HCT116 (cell line): ENCODE results near the gene COL16A1. TPM values are rescaled to one million over a fixed set of nuclear protein-coding genes. Genes with fewer than 3 reads are reported as not detected.
A peak's percentile ranks its signal among the peaks of the same experiment; 100 is the strongest.

Experiments
- ATAC-seq: fragments of 200-7000 bp; cut with Tn5 transposase; 2 replicates; pipeline ENCODE4 v1.9.1; 2020; ENCODE audit warnings: mild to moderate bottlenecking, moderate library complexity
- BruUV-seq: library from RNA; stranded (reverse); fragments of 400-500 nt; replicated peaks from 2 replicates; lab custom pipeline; 2021; lab: Mats Ljungman, UMichigan
- CTCF ChIA-PET: fragments of 300-600 bp; sonication (Branson Sonifier 250); formaldehyde crosslinking; loops from one replicate; lab custom pipeline; 2021; ENCODE audit warnings: antibody characterized with exemption; lab: Charles Lee
- POLR2A ChIA-PET: fragments of 300-600, 350-600 bp; sonication (Branson Sonifier 250); formaldehyde crosslinking; loops from one replicate; lab custom pipeline; 2021; ENCODE audit warnings: antibody characterized with exemption; lab: Charles Lee
- RAD21 ChIA-PET, 2 experiments: fragments of 300-600 bp; sonication (Branson Sonifier 250); formaldehyde crosslinking; loops; one replicate each; lab custom pipeline; 2023; ENCODE audit warnings: low total read pairs in 2 of 2; ENCODE audit not compliant: uncharacterized antibody in 2 of 2, unreplicated experiment in 2 of 2, low non-redundant PET in 1 of 2; lab: Charles Lee
- DNase-seq: peaks from one replicate; pipeline ENCODE4 v3.0.0-alpha.2; 2010; ENCODE audit warnings: low read depth, low spot score
- H2AFZ ChIP-seq: fragments of 200-600 bp; shearing (Covaris generic), sonication (generic); 2 replicates; pipeline ENCODE4 v1.6.1; 2017; ENCODE audit warnings: low read depth, mixed run types, mixed read lengths, antibody characterized with exemption, low read length; ENCODE audit not compliant: poor library complexity, severe bottlenecking
- H3K27ac ChIP-seq: 2 replicates; pipeline ENCODE4 v1.5.1; 2012; ENCODE audit warnings: low read depth, low read length
- H3K27me3 ChIP-seq: fragments of 200-600 bp; sonication (generic); 2 replicates; pipeline ENCODE4 v1.6.1; 2016; ENCODE audit warnings: mixed run types, low read length, mixed read lengths; ENCODE audit not compliant: insufficient read depth
- H3K36me3 ChIP-seq, 2 experiments: fragments of 200-500 bp in 1 of 2; fragments of 200-600 bp in 1 of 2; sonication (Bioruptor generic) in 1 of 2; sonication (generic) in 1 of 2; 2 replicates each; pipeline versions ENCODE4 v1.5.1 to v1.6.1; 2014 to 2016; ENCODE audit warnings: low read length in 2 of 2, inconsistent platforms in 1 of 2, mixed read lengths in 1 of 2, mixed run types in 1 of 2; ENCODE audit not compliant: insufficient read depth in 2 of 2, control insufficient read depth in 1 of 2
- H3K4me1 ChIP-seq, 2 experiments: fragments of 200-600 bp in 1 of 2; sonication (generic) in 1 of 2; 2 replicates each; pipeline versions ENCODE4 v1.5.1 to v1.6.1; 2012 to 2017; ENCODE audit warnings: low read length in 2 of 2, inconsistent platforms in 1 of 2, mild to moderate bottlenecking in 1 of 2, mixed read lengths in 1 of 2, mixed run types in 1 of 2, moderate library complexity in 1 of 2; ENCODE audit not compliant: insufficient read depth in 2 of 2, control insufficient read depth in 1 of 2
- H3K4me2 ChIP-seq: fragments of 200-600 bp; sonication (generic); 2 replicates; pipeline ENCODE4 v1.6.1; 2017; ENCODE audit warnings: mixed run types, low read length, mixed read lengths
- H3K4me3 ChIP-seq, 2 experiments: fragments of 200-600 bp in 1 of 2; sonication (generic) in 1 of 2; replicated peaks in 1 of 2; 2 replicates each; pipeline ENCODE4 v1.5.1; 2011 to 2016; ENCODE audit warnings: low read length in 2 of 2, control low read depth in 1 of 2, low read depth in 1 of 2, mild to moderate bottlenecking in 1 of 2, mixed read lengths in 1 of 2, mixed run types in 1 of 2
- H3K79me2 ChIP-seq: fragments of 200-600 bp; sonication (generic); 2 replicates; pipeline ENCODE4 v1.6.1; 2017; ENCODE audit warnings: mild to moderate bottlenecking, mixed run types, low read length, moderate library complexity, mixed read lengths; ENCODE audit not compliant: insufficient read depth
- H3K9ac ChIP-seq: fragments of 200-600 bp; sonication (generic); 2 replicates; pipeline ENCODE4 v1.6.1; 2016; ENCODE audit warnings: low read length, mixed read lengths
- H3K9me2 ChIP-seq: fragments of 200-600 bp; sonication (generic), shearing (Covaris generic); 2 replicates; pipeline ENCODE4 v1.6.1; 2017; ENCODE audit warnings: mixed run types, mild to moderate bottlenecking, moderate library complexity; ENCODE audit not compliant: insufficient read depth
- H3K9me3 ChIP-seq, 2 experiments: fragments of 200-500 bp in 1 of 2; fragments of 200-600 bp in 1 of 2; sonication (Bioruptor generic) in 1 of 2; sonication (generic) in 1 of 2; 2 replicates each; pipeline ENCODE4 v1.6.1; 2014 to 2017; ENCODE audit warnings: low read length in 2 of 2, mixed read lengths in 2 of 2, inconsistent platforms in 1 of 2, low read depth in 1 of 2, mild to moderate bottlenecking in 1 of 2, mixed run types in 1 of 2, moderate library complexity in 1 of 2; ENCODE audit not compliant: control insufficient read depth in 1 of 2, insufficient read depth in 1 of 2
- H4K20me1 ChIP-seq: fragments of 200-600 bp; sonication (generic), shearing (Covaris generic); 2 replicates; pipeline ENCODE4 v1.6.1; 2017; ENCODE audit warnings: mixed run types, mild to moderate bottlenecking, moderate library complexity; ENCODE audit not compliant: insufficient read depth
- EGR1 ChIP-seq: IDR thresholded peaks from 2 replicates; pipeline ENCODE4 v1.6.1; 2012; ENCODE audit warnings: low read depth
- ELF1 ChIP-seq: IDR thresholded peaks from 2 replicates; pipeline ENCODE4 v1.6.1; 2012; ENCODE audit warnings: low read depth, borderline replicate concordance
- SIN3A ChIP-seq: IDR thresholded peaks from 2 replicates; pipeline ENCODE4 v1.6.1; 2012; ENCODE audit warnings: low read depth
- SP1 ChIP-seq: IDR thresholded peaks from 2 replicates; pipeline ENCODE4 v1.6.1; 2012; ENCODE audit warnings: low read depth
- YY1 ChIP-seq: IDR thresholded peaks from 2 replicates; pipeline ENCODE4 v1.6.1; 2011; ENCODE audit warnings: low read length, low read depth, moderate library complexity, mild to moderate bottlenecking; ENCODE audit not compliant: insufficient replicate concordance; ENCODE audit errors: extremely low read depth
- ZFX ChIP-seq: fragments of 450-650 bp; IDR thresholded peaks from 2 replicates; pipeline ENCODE4 v1.6.1; 2017
- ZNF274 ChIP-seq: fragments of 200-500 bp; sonication (Bioruptor generic); IDR thresholded peaks from 2 replicates; pipeline ENCODE4 v1.6.1; 2014; ENCODE audit warnings: mild to moderate bottlenecking, low read depth, low read length, inconsistent platforms
- intact Hi-C: fragments of 100-400 bp; cut with micrococcal nuclease; formaldehyde crosslinking; loops from 2 replicates; pipeline ENCODE4 v1.10.0; 2022
- total RNA-seq: library from RNA; stranded (reverse); gene quantifications from one replicate; pipeline ENCODE4 v1.2.1, GENCODE V29; 2021; ENCODE audit not compliant: unreplicated experiment
- TF ChIP-seq, protein P1 (sequence below), 3 experiments: fragments of 200-600 bp in 1 of 3; sonication (generic) in 1 of 3; IDR thresholded peaks in 2 of 3; conservative IDR thresholded peaks in 1 of 3; 2 replicates each; pipeline ENCODE4 v1.5.1; 2012 to 2017; ENCODE audit warnings: low read depth in 2 of 3, low read length in 2 of 3, antibody characterized with exemption in 1 of 3, borderline replicate concordance in 1 of 3, control low read depth in 1 of 3, mild to moderate bottlenecking in 1 of 3, mixed read lengths in 1 of 3, mixed run types in 1 of 3, moderate library complexity in 1 of 3; ENCODE audit not compliant: insufficient read depth in 1 of 3
- TF ChIP-seq, protein P2 (sequence below): IDR thresholded peaks from 2 replicates; pipeline ENCODE4 v1.6.1; 2012

COL16A1 gene
- total RNA-seq, 1 experiment from 2014 or later: 2.2 TPM

DNA sequence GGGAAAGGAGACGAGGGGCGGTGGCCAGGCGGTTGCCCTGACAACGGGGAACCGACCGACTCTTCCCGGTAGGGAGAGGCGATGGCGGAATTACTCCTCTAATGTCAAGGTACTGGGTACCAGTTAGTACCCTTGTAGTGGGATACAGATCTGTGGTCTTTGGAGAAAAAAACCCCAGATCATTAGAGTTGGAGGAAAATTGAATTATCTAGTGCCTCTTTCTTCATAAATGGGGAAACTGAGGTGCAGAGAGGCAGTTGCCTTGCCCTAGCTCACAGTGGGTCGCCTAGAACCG is 58.6 kb downstream of the COL16A1 start:
- no peaks in the 10 kb centered on the region for H3K27me3 ChIP-seq
- H2AFZ ChIP-seq: no peak overlapping the region
- RAD21 ChIA-PET: interaction anchor here in 1 of 2 experiments (0.6 to 1.0 kb wide), 2 partner anchors 70 to 474 kb away, joined by 3 to 6 read pairs; no protein-coding TSS in a partner anchor
- H3K4me2 ChIP-seq: peak overlapping the region; percentile 83
- POLR2A ChIA-PET: interaction anchor here (0.6 to 1.2 kb wide), 5 partner anchors 12 to 144 kb away, joined by 3 to 9 read pairs (median 5); no protein-coding TSS in a partner anchor
- intact Hi-C loops: no loop called here
- H3K9me2 ChIP-seq: no peaks in the 10 kb centered on the region
- H3K9me3 ChIP-seq: no peaks in the 10 kb centered on the region
- H3K36me3 ChIP-seq: no peaks in the 10 kb centered on the region
- peaks cover 34% of the 10 kb centered on the region for H3K79me2 ChIP-seq
- H3K27ac ChIP-seq: peak overlapping the region; percentile 92
- CTCF ChIA-PET: interaction anchor here (0.8 to 1.7 kb wide), 5 partner anchors 12 to 170 kb away, joined by 3 to 6 read pairs (median 5); partner anchors contain the start of gene SPOCD1
- TSS peak; percentile 63 for BruUV-seq
- H3K4me3 ChIP-seq: peak overlapping the region; percentile 80 to 96
- TF ChIP-seq EGR1 (no peak), ZFX (no peak), SP1 (no peak), ELF1 (no peak), SIN3A (no peak), YY1 (no peak), ZNF274 (no peak)
- TF ChIP-seq, protein P1, sequence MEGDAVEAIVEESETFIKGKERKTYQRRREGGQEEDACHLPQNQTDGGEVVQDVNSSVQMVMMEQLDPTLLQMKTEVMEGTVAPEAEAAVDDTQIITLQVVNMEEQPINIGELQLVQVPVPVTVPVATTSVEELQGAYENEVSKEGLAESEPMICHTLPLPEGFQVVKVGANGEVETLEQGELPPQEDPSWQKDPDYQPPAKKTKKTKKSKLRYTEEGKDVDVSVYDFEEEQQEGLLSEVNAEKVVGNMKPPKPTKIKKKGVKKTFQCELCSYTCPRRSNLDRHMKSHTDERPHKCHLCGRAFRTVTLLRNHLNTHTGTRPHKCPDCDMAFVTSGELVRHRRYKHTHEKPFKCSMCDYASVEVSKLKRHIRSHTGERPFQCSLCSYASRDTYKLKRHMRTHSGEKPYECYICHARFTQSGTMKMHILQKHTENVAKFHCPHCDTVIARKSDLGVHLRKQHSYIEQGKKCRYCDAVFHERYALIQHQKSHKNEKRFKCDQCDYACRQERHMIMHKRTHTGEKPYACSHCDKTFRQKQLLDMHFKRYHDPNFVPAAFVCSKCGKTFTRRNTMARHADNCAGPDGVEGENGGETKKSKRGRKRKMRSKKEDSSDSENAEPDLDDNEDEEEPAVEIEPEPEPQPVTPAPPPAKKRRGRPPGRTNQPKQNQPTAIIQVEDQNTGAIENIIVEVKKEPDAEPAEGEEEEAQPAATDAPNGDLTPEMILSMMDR (IDR thresholded peaks at IDR 0.05 in 2 of 3, conservative IDR thresholded peaks at IDR 0.05 in 1 of 3; ENCODE audit: borderline replicate concordance in 1 of 3, insufficient read depth in 1 of 3, low read depth in 2 of 3, low read length in 2 of 3): no peak
- TF ChIP-seq, protein P2, sequence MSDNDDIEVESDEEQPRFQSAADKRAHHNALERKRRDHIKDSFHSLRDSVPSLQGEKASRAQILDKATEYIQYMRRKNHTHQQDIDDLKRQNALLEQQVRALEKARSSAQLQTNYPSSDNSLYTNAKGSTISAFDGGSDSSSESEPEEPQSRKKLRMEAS: no peak
- H3K9ac ChIP-seq: peak overlapping the region; percentile 97
- no peak for DNase-seq
- no peaks in the 10 kb centered on the region for H4K20me1 ChIP-seq
- no peak for ATAC-seq
- H3K4me1 ChIP-seq: peaks cover 8 to 20% of the 10 kb centered on the region in 2 experiments; a peak in 3 of 4 replicates
